ENCODE measurements around the gene ACTR1B.
A peak's percentile ranks its signal among the peaks of the same experiment; 100 is the strongest.

ACTR1B gene

GRCh38 chr2:97662895-97663625 lies 784 bp downstream of the ACTR1B start:
- peak overlapping the region; percentile 85 for H3K4me3 ChIP-seq (ENCODE audit: severe bottlenecking)
- H3K27me3 ChIP-seq (ENCODE audit: insufficient read depth, poor library complexity, severe bottlenecking): no peaks in the 10 kb centered on the region
- no peaks in the 10 kb centered on the region for H3K9me3 ChIP-seq (ENCODE audit: severe bottlenecking)
- H3K36me3 ChIP-seq (ENCODE audit: low read depth): peaks cover 24% of the 10 kb centered on the region
- no peaks in the 10 kb centered on the region for H3K4me1 ChIP-seq (ENCODE audit: insufficient read depth, poor library complexity, severe bottlenecking)
- ATAC-seq (ENCODE audit: low read depth): peak; percentile 56
- no peak for DNase-seq (ENCODE audit: low spot score)
- TF ChIP-seq CTCF (IDR thresholded peaks at IDR 0.05; ENCODE audit: poor library complexity, severe bottlenecking): no peak
- peak overlapping the region; percentile 88 for H3K27ac ChIP-seq (ENCODE audit: poor library complexity, severe bottlenecking)

DNA sequence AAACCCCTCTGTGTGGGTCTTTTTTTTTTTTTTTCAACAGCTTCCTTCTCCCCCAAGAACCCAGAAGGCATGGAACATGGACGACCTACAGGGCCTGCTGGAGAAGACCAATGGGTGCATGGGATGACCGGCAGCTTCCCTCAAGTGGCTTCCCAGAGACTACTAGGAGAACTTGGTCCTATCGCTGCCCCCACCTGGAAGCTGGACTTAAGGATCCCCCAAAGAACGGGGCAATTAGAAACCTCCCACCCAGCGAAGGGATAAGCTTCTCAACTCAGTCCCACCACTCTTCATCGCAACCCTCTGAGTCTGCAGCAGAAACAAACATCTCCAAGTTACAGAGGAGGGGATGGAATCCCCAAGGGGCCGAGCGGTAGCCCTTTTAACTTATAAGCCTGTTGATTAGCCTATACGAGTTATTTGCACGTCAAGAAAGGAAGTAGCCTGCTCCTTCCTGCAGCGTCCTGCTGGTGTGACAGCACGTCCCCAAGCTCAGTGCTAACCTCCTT lies 1.4 kb downstream of the ACTR1B start:
- Histone ChIP-seq H3K27ac (ENCODE audit: poor library complexity, severe bottlenecking) (peak overlapping the region; percentile 88), H3K4me3 (ENCODE audit: severe bottlenecking) (peak overlapping the region; percentile 85), H3K9me3 (ENCODE audit: severe bottlenecking) (no peaks in the 10 kb centered on the region), H3K27me3 (ENCODE audit: insufficient read depth, poor library complexity, severe bottlenecking) (no peaks in the 10 kb centered on the region), H3K4me1 (ENCODE audit: insufficient read depth, poor library complexity, severe bottlenecking) (no peaks in the 10 kb centered on the region), H3K36me3 (ENCODE audit: low read depth) (peaks cover 31% of the 10 kb centered on the region)
- TF ChIP-seq CTCF (IDR thresholded peaks at IDR 0.05; ENCODE audit: poor library complexity, severe bottlenecking): no peak
- no peak for ATAC-seq (ENCODE audit: low read depth)
- no peak for DNase-seq (ENCODE audit: low spot score)

DNA sequence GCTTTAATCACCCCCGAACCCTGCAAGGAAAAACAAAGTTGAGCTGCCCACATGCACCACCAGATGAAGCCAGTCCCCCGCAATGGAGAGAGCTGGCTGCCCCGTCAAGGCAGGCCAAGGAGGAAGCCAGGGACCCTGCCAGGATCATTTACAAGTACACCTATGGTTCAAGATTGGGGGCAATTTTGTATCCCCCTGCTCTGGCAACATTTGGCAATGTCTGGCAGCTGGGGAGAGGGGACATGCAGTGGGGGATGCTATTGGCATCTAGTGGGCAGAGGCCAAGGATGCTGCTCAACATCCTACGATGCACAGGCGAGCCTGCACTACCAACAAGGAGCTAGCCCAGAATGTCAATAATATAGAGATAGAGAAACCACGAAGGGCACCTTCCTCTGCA lies 1.9 kb downstream of the ACTR1B start:
- Histone ChIP-seq H3K27me3 (ENCODE audit: insufficient read depth, poor library complexity, severe bottlenecking) (no peaks in the 10 kb centered on the region), H3K36me3 (ENCODE audit: low read depth) (peaks cover 36% of the 10 kb centered on the region), H3K4me1 (ENCODE audit: insufficient read depth, poor library complexity, severe bottlenecking) (no peaks in the 10 kb centered on the region), H3K4me3 (ENCODE audit: severe bottlenecking) (no peak overlapping the region), H3K9me3 (ENCODE audit: severe bottlenecking) (no peaks in the 10 kb centered on the region), H3K27ac (ENCODE audit: poor library complexity, severe bottlenecking) (peak overlapping the region; percentile 88)
- no peak for TF ChIP-seq CTCF (IDR thresholded peaks at IDR 0.05; ENCODE audit: poor library complexity, severe bottlenecking)
- no peak for DNase-seq (ENCODE audit: low spot score)
- no peak for ATAC-seq (ENCODE audit: low read depth)

- H3K4me1 ChIP-seq (ENCODE audit: insufficient read depth, poor library complexity, severe bottlenecking): no peaks in the 10 kb centered on the region
- H3K36me3 ChIP-seq (ENCODE audit: low read depth): peaks cover 41% of the 10 kb centered on the region
- H3K27me3 ChIP-seq (ENCODE audit: insufficient read depth, poor library complexity, severe bottlenecking): no peaks in the 10 kb centered on the region
- no peak overlapping the region for H3K27ac ChIP-seq (ENCODE audit: poor library complexity, severe bottlenecking)
- H3K9me3 ChIP-seq (ENCODE audit: severe bottlenecking): no peaks in the 10 kb centered on the region
- no peak overlapping the region for H3K4me3 ChIP-seq (ENCODE audit: severe bottlenecking)
- no peak for TF ChIP-seq CTCF (IDR thresholded peaks at IDR 0.05; ENCODE audit: poor library complexity, severe bottlenecking)
- DNase-seq (ENCODE audit: low spot score) (no peak), ATAC-seq (ENCODE audit: low read depth) (no peak)
Measured at GRCh38 chr2:97660775-97661389, 3.0 kb downstream of the ACTR1B start.

Measured in RWPE2 (cell line).